AG20443 (cell line): ENCODE data around the gene PCED1A.

Experiments
- DNase-seq: peaks from one replicate; pipeline ENCODE4 v3.0.0; 2012; ENCODE audit warnings: low spot score, mixed read lengths

Gene PCED1A

GRCh38 chr20:2840138-2840966, at the start of gene PCED1A, which contains the start of gene VPS16:
Gene PCED1A (minus strand): TSS chr20:2840655. CDS start chr20:2839912, 743 bp downstream.
Gene VPS16 (plus strand): TSS chr20:2840745. CDS start chr20:2840775, 30 bp downstream.
- DNase-seq, result peak; percentile 99

- DNase-seq, result no peak
Observed at GRCh38 chr20:2889797-2890196, 49.3 kb upstream of the PCED1A start.

GRCh38 chr20:2889209-2889608, 48.8 kb upstream of the PCED1A start:
- DNase-seq, result no peak

GRCh38 chr20:2888224-2888955, 47.9 kb upstream of the PCED1A start:
- no peak for DNase-seq

GRCh38 chr20:2887715-2888114, 47.3 kb upstream of the PCED1A start:
- no peak for DNase-seq

GRCh38 chr20:2883726-2884637, 43.5 kb upstream of the PCED1A start:
- DNase-seq, result no peak

GRCh38 chr20:2880650-2881049, 40.2 kb upstream of the PCED1A start:
- no peak for DNase-seq

- peak; percentile 92 for DNase-seq
Observed at GRCh38 chr20:2879146-2879545, 38.7 kb upstream of the PCED1A start.

GRCh38 chr20:2878515-2878914, 38.1 kb upstream of the PCED1A start:
- no peak for DNase-seq

GRCh38 chr20:2875690-2876203, 35.3 kb upstream of the PCED1A start:
- no peak for DNase-seq

GRCh38 chr20:2874456-2874855, 34.0 kb upstream of the PCED1A start:
- no peak for DNase-seq

- DNase-seq, result no peak
Observed at GRCh38 chr20:2873747-2874041, 33.2 kb upstream of the PCED1A start.

GRCh38 chr20:2873010-2873746, 32.7 kb upstream of the PCED1A start, which contains the start of gene PTPRA:
Gene PTPRA (plus strand): TSS chr20:2873481. CDS start chr20:2964278, 90,797 bp downstream.
- DNase-seq, result peak; percentile 98

- DNase-seq, result peak; percentile 56
Observed at GRCh38 chr20:2872459-2873009, 32.1 kb upstream of the PCED1A start.

GRCh38 chr20:2871661-2872458, 31.4 kb upstream of the PCED1A start:
- no peak for DNase-seq

GRCh38 chr20:2871111-2871465, 30.6 kb upstream of the PCED1A start:
- no peak for DNase-seq

- no peak for DNase-seq
Observed at GRCh38 chr20:2869381-2869780, 28.9 kb upstream of the PCED1A start.

- DNase-seq, result no peak
Observed at GRCh38 chr20:2867081-2867864, 26.8 kb upstream of the PCED1A start.

GRCh38 chr20:2866236-2866635, 25.8 kb upstream of the PCED1A start:
- DNase-seq, result no peak
